ENCODE results near the gene DBF4.
A peak's percentile ranks its signal among the peaks of the same experiment; 100 is the strongest.

DBF4 gene

GRCh38 chr7:87934699-87935383 is 58.5 kb downstream of the DBF4 start:
- Histone ChIP-seq H3K9me2 (replicated peaks; ENCODE audit: low read depth, low read length) (no peaks in the 10 kb centered on the region), H3K79me2 (ENCODE audit: insufficient read depth, low read length) (peaks cover 21% of the 10 kb centered on the region), H3K9ac (ENCODE audit: low read depth, low read length, poor library complexity, severe bottlenecking) (peak overlapping the region; percentile 85), H3K4me3 (ENCODE audit: low read length, poor library complexity, severe bottlenecking) (peak overlapping the region; percentile 99), H3F3A (ENCODE audit: low read depth) (no peaks in the 10 kb centered on the region), H3K27me3 (ENCODE audit: insufficient read depth, low read length, poor library complexity, severe bottlenecking) (no peaks in the 10 kb centered on the region), H3K4me2 (ENCODE audit: low read depth, low read length, poor library complexity, severe bottlenecking) (peak overlapping the region; percentile 93), H3K4me1 (ENCODE audit: insufficient read depth, low read length, poor library complexity, severe bottlenecking) (peaks cover 33% of the 10 kb centered on the region), H2AFZ (ENCODE audit: low read length) (peak overlapping the region; percentile 97), H3K9me3 (ENCODE audit: insufficient read depth, low read depth, low read length) (no peaks in the 10 kb centered on the region), H4K20me1 (ENCODE audit: insufficient read depth, low read length, poor library complexity, severe bottlenecking) (no peaks in the 10 kb centered on the region), H3K36me3 (ENCODE audit: insufficient read depth, low read length) (no peaks in the 10 kb centered on the region)
- TF ChIP-seq EZH2phosphoT487 (IDR thresholded peaks at IDR 0.05; ENCODE audit: borderline replicate concordance) (no peak), CTCF (conservative IDR thresholded peaks at IDR 0.05; ENCODE audit: low read length) (no peak)

GRCh38 chr7:87935384-87935706 is 59.1 kb downstream of the DBF4 start:
- H3F3A ChIP-seq (ENCODE audit: low read depth): no peaks in the 10 kb centered on the region
- H4K20me1 ChIP-seq (ENCODE audit: insufficient read depth, low read length, poor library complexity, severe bottlenecking): no peaks in the 10 kb centered on the region
- peaks cover 21% of the 10 kb centered on the region for H3K79me2 ChIP-seq (ENCODE audit: insufficient read depth, low read length)
- peak overlapping the region; percentile 93 for H3K4me2 ChIP-seq (ENCODE audit: low read depth, low read length, poor library complexity, severe bottlenecking)
- peak overlapping the region; percentile 85 for H3K9ac ChIP-seq (ENCODE audit: low read depth, low read length, poor library complexity, severe bottlenecking)
- H2AFZ ChIP-seq (ENCODE audit: low read length): peak overlapping the region; percentile 97
- no peaks in the 10 kb centered on the region for H3K9me2 ChIP-seq (replicated peaks; ENCODE audit: low read depth, low read length)
- TF ChIP-seq CTCF (conservative IDR thresholded peaks at IDR 0.05; ENCODE audit: low read length) (no peak), EZH2phosphoT487 (IDR thresholded peaks at IDR 0.05; ENCODE audit: borderline replicate concordance) (no peak)
- H3K4me3 ChIP-seq (ENCODE audit: low read length, poor library complexity, severe bottlenecking): peak overlapping the region; percentile 99
- H3K36me3 ChIP-seq (ENCODE audit: insufficient read depth, low read length): no peaks in the 10 kb centered on the region
- no peaks in the 10 kb centered on the region for H3K9me3 ChIP-seq (ENCODE audit: insufficient read depth, low read depth, low read length)
- peaks cover 33% of the 10 kb centered on the region for H3K4me1 ChIP-seq (ENCODE audit: insufficient read depth, low read length, poor library complexity, severe bottlenecking)
- H3K27me3 ChIP-seq (ENCODE audit: insufficient read depth, low read length, poor library complexity, severe bottlenecking): no peaks in the 10 kb centered on the region

GRCh38 chr7:87941138-87941537 is 64.8 kb downstream of the DBF4 start:
- TF ChIP-seq EZH2phosphoT487 (IDR thresholded peaks at IDR 0.05; ENCODE audit: borderline replicate concordance) (no peak), CTCF (conservative IDR thresholded peaks at IDR 0.05; ENCODE audit: low read length) (no peak)
- Histone ChIP-seq H3K36me3 (ENCODE audit: insufficient read depth, low read length) (no peaks in the 10 kb centered on the region), H3K4me3 (ENCODE audit: low read length, poor library complexity, severe bottlenecking) (no peak overlapping the region), H4K20me1 (ENCODE audit: insufficient read depth, low read length, poor library complexity, severe bottlenecking) (no peaks in the 10 kb centered on the region), H3K9ac (ENCODE audit: low read depth, low read length, poor library complexity, severe bottlenecking) (no peak overlapping the region), H3K27me3 (ENCODE audit: insufficient read depth, low read length, poor library complexity, severe bottlenecking) (no peaks in the 10 kb centered on the region), H2AFZ (ENCODE audit: low read length) (no peak overlapping the region), H3K79me2 (ENCODE audit: insufficient read depth, low read length) (peaks cover 6% of the 10 kb centered on the region), H3K4me1 (ENCODE audit: insufficient read depth, low read length, poor library complexity, severe bottlenecking) (peaks cover 27% of the 10 kb centered on the region), H3K9me3 (ENCODE audit: insufficient read depth, low read depth, low read length) (no peaks in the 10 kb centered on the region), H3K9me2 (replicated peaks; ENCODE audit: low read depth, low read length) (no peaks in the 10 kb centered on the region), H3F3A (ENCODE audit: low read depth) (no peaks in the 10 kb centered on the region), H3K4me2 (ENCODE audit: low read depth, low read length, poor library complexity, severe bottlenecking) (no peak overlapping the region)
